ENCODE data around the gene EXOC2.

EXOC2 gene

GRCh38 chr6:524803-525202 is 168.1 kb downstream of the EXOC2 start:
- no peak for DNase-seq (ENCODE audit: low read depth)
- no peak for TF ChIP-seq CTCF (IDR thresholded peaks at IDR 0.05; ENCODE audit: low read length, missing control alignments)
- H3K4me3 ChIP-seq (replicated peaks; ENCODE audit: low read depth, low read length): no peak overlapping the region

- H3K4me3 ChIP-seq (replicated peaks; ENCODE audit: low read depth, low read length): no peak overlapping the region
- TF ChIP-seq CTCF (IDR thresholded peaks at IDR 0.05; ENCODE audit: low read length, missing control alignments): no peak
- no peak for DNase-seq (ENCODE audit: low read depth)
Observed at GRCh38 chr6:520820-521219, 172.1 kb downstream of the EXOC2 start.

- no peak for TF ChIP-seq CTCF (IDR thresholded peaks at IDR 0.05; ENCODE audit: low read length, missing control alignments)
- DNase-seq (ENCODE audit: low read depth): no peak
- H3K4me3 ChIP-seq (replicated peaks; ENCODE audit: low read depth, low read length): no peak overlapping the region
Observed at GRCh38 chr6:518218-518617, 174.7 kb downstream of the EXOC2 start.

GRCh38 chr6:516213-516612 is 176.7 kb downstream of the EXOC2 start:
- TF ChIP-seq CTCF (IDR thresholded peaks at IDR 0.05; ENCODE audit: low read length, missing control alignments): no peak

GRCh38 chr6:515267-515666 is 177.7 kb downstream of the EXOC2 start:
- H3K4me3 ChIP-seq (replicated peaks; ENCODE audit: low read depth, low read length): no peak overlapping the region
- TF ChIP-seq CTCF (IDR thresholded peaks at IDR 0.05; ENCODE audit: low read length, missing control alignments): no peak
- no peak for DNase-seq (ENCODE audit: low read depth)

More at GRCh38 chr6:516213-516612, 176.7 kb downstream of the EXOC2 start:
- no peak for DNase-seq (ENCODE audit: low read depth)
- no peak overlapping the region for H3K4me3 ChIP-seq (replicated peaks; ENCODE audit: low read depth, low read length)

GRCh38 chr6:514396-514978 is 178.5 kb downstream of the EXOC2 start:
- DNase-seq (ENCODE audit: low read depth): no peak
- H3K4me3 ChIP-seq (replicated peaks; ENCODE audit: low read depth, low read length): no peak overlapping the region
- no peak for TF ChIP-seq CTCF (IDR thresholded peaks at IDR 0.05; ENCODE audit: low read length, missing control alignments)

- no peak for DNase-seq (ENCODE audit: low read depth)
- no peak for TF ChIP-seq CTCF (IDR thresholded peaks at IDR 0.05; ENCODE audit: low read length, missing control alignments)
- H3K4me3 ChIP-seq (replicated peaks; ENCODE audit: low read depth, low read length): no peak overlapping the region
Observed at GRCh38 chr6:513961-514360, 179.0 kb downstream of the EXOC2 start.
